CD14-positive monocyte (primary cell): ENCODE measurements around the gene ARMC7. TPM values are rescaled to one million over a fixed set of nuclear protein-coding genes. Genes with fewer than 3 reads are reported as not detected.
A peak's percentile ranks its signal among the peaks of the same experiment; 100 is the strongest.

Source experiments
- DNase-seq, 3 donors: peaks; one replicate each; pipeline ENCODE4 v3.0.0-alpha.2; 2011 to 2022
- H2AFZ ChIP-seq: 2 replicates; pipeline ENCODE4 v1.6.0; 2012; ENCODE audit warnings: mild to moderate bottlenecking, low read depth, low read length, inconsistent platforms; ENCODE audit not compliant: insufficient read depth, poor library complexity, severe bottlenecking
- H3K27ac ChIP-seq, 2 donors: 1 replicate in 1 of 2; 2 replicates in 1 of 2; pipeline ENCODE4 v1.5.1; 2012 to 2013; ENCODE audit warnings: low read length in 2 of 2, control low read depth in 1 of 2, inconsistent platforms in 1 of 2, low read depth in 1 of 2, mild to moderate bottlenecking in 1 of 2
- H3K27me3 ChIP-seq, 2 donors: one replicate each; pipeline versions ENCODE4 v1.6.0 to v1.6.1; 2011 to 2013; ENCODE audit warnings: low read length in 2 of 2; ENCODE audit not compliant: control insufficient read depth in 2 of 2, insufficient read depth in 2 of 2
- H3K36me3 ChIP-seq, 2 donors: replicated peaks in 1 of 2; 1 replicate in 1 of 2; 2 replicates in 1 of 2; pipeline versions ENCODE4 v1.5.1 to v1.6.1; 2012 to 2013; ENCODE audit warnings: low read length in 2 of 2, control low read depth in 1 of 2, inconsistent platforms in 1 of 2, mild to moderate bottlenecking in 1 of 2; ENCODE audit not compliant: insufficient read depth in 2 of 2, control insufficient read depth in 1 of 2
- H3K4me1 ChIP-seq, 2 donors: 1 replicate in 1 of 2; 2 replicates in 1 of 2; pipeline versions ENCODE4 v1.5.1 to v1.6.1; 2012 to 2013; ENCODE audit warnings: low read length in 2 of 2, control low read depth in 1 of 2, inconsistent platforms in 1 of 2, mild to moderate bottlenecking in 1 of 2, moderate library complexity in 1 of 2; ENCODE audit not compliant: insufficient read depth in 2 of 2, control insufficient read depth in 1 of 2
- H3K4me2 ChIP-seq: replicated peaks from 2 replicates; pipeline ENCODE3; 2012; ENCODE audit warnings: low read length, moderate library complexity, mild to moderate bottlenecking; ENCODE audit not compliant: poor library complexity, severe bottlenecking; ENCODE audit errors: extremely low read depth
- H3K4me3 ChIP-seq, 3 experiments: fragments of 200-600 bp in 1 of 3; sonication (generic) in 1 of 3; replicated peaks in 1 of 3; 1 replicate in 2 of 3; 2 replicates in 1 of 3; pipeline ENCODE4 v1.5.1; 2011 to 2013; ENCODE audit warnings: low read length in 3 of 3, mild to moderate bottlenecking in 3 of 3, control low read depth in 2 of 3, low read depth in 2 of 3, inconsistent platforms in 1 of 3, moderate library complexity in 1 of 3
- H3K79me2 ChIP-seq: 2 replicates; pipeline ENCODE4 v1.6.0; 2012; ENCODE audit warnings: mild to moderate bottlenecking, control low read depth, inconsistent platforms, low read length, moderate library complexity; ENCODE audit not compliant: insufficient read depth
- H3K9ac ChIP-seq: 2 replicates; pipeline ENCODE4 v1.6.0; 2017; ENCODE audit warnings: low read length, mild to moderate bottlenecking; ENCODE audit not compliant: insufficient read depth, poor library complexity, severe bottlenecking
- H3K9me3 ChIP-seq, 2 donors: replicated peaks in 1 of 2; 1 replicate in 1 of 2; 2 replicates in 1 of 2; pipeline versions ENCODE4 v1.5.1 to v1.6.1; 2012 to 2013; ENCODE audit warnings: low read length in 2 of 2, control low read depth in 1 of 2; ENCODE audit not compliant: control insufficient read depth in 1 of 2, insufficient read depth in 1 of 2
- H4K20me1 ChIP-seq: 2 replicates; pipeline ENCODE4 v1.6.0; 2012; ENCODE audit warnings: mild to moderate bottlenecking, low read length, control low read depth, moderate library complexity; ENCODE audit not compliant: insufficient read depth
- H3K27ac Mint-ChIP-seq, 7 donors: one replicate each; pipeline ENCODE4 v1.8.0; 2020; ENCODE audit warnings: mild to moderate bottlenecking in 7 of 7, mixed read lengths in 7 of 7, moderate library complexity in 6 of 7, inconsistent platforms in 2 of 7
- H3K27me3 Mint-ChIP-seq, 3 donors: one replicate each; pipeline ENCODE4 v1.8.0; 2021 to 2022; ENCODE audit warnings: low read depth in 3 of 3, mild to moderate bottlenecking in 3 of 3, mixed read lengths in 3 of 3, moderate library complexity in 3 of 3, inconsistent platforms in 1 of 3
- H3K36me3 Mint-ChIP-seq, 2 donors: one replicate each; pipeline ENCODE4 v1.8.0; 2020; ENCODE audit warnings: mixed read lengths in 2 of 2, inconsistent platforms in 1 of 2, mild to moderate bottlenecking in 1 of 2
- H3K4me1 Mint-ChIP-seq: one replicate; pipeline ENCODE4 v1.8.0; 2020; ENCODE audit warnings: mild to moderate bottlenecking, mixed read lengths
- H3K4me3 Mint-ChIP-seq, 2 donors: one replicate each; pipeline ENCODE4 v1.8.0; 2020; ENCODE audit warnings: mild to moderate bottlenecking in 2 of 2, mixed read lengths in 2 of 2, moderate library complexity in 1 of 2
- H3K9me3 Mint-ChIP-seq, 7 donors: one replicate each; pipeline ENCODE4 v1.8.0; 2020 to 2022; ENCODE audit warnings: mixed read lengths in 7 of 7, mild to moderate bottlenecking in 6 of 7, moderate library complexity in 6 of 7, inconsistent platforms in 2 of 7
- WGBS: methylation state at CpG from one replicate; pipeline ENCODE4 v1.1.5; 2013; ENCODE audit warnings: missing lambda C conversion rate; ENCODE audit not compliant: insufficient coverage; 5-methylcytosine and 5-hydroxymethylcytosine counted together
- intact Hi-C, 2 donors: fragments of 100-400 bp; cut with micrococcal nuclease; formaldehyde crosslinking; loops; one replicate each; pipeline versions ENCODE4 v1.15.0 to v1.15.1; 2023
- polyA plus RNA-seq, 3 donors: library from polyadenylated mRNA; depleted of rRNA in 1 of 3; unstranded in 2 of 3; stranded (reverse) in 1 of 3; fragments of 300-500 nt in 2 of 3; fragments of >200 nt in 1 of 3; fragmentation: Illumina TruSeq in 2 of 3; gene quantifications; 1 replicate in 2 of 3; 2 replicates in 1 of 3; pipeline ENCODE4 v1.2.3, GENCODE V29; 2012 to 2021
- TF ChIP-seq, protein P1 (sequence below): fragments of 200-600 bp; IDR thresholded peaks from one replicate; pipeline ENCODE4 v1.8.0; 2022; ENCODE audit warnings: antibody characterized with exemption, mild to moderate bottlenecking

Gene ARMC7
- polyA plus RNA-seq, 3 donors = 1.3 to 11.8 (median 2.1) TPM

DNA sequence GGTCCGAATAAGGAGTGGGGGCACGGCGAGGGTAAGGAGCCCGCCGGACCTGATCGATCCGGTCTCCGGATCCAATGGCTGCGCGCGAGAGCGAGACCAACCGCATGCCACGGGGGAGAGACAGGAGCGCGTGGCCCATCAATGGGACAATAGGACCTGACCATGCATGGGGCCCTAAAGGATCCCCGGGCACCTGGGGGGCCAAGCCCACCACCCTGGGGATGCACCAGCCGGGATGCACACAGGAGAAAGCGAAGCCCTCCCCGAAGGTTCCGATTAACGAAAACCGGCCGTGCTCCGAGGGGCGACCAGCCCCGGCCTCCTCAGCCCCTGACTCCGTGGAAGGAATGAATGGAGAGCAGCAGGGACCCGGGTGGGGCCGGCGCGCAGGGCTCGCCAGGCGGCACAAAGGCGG is 44.0 kb downstream of the ARMC7 start:
- Mint-ChIP-seq H3K27ac (peak overlapping the region; percentile 60 to 90 (median 77)), H3K4me1 (peaks cover 25% of the 10 kb centered on the region), H3K9me3 (peaks cover 0 to 2% (median 0%) of the 10 kb centered on the region in 7 donors), H3K36me3 (peaks cover 0 to 5% of the 10 kb centered on the region in 2 donors), H3K27me3 (peaks cover 0 to 2% (median 0%) of the 10 kb centered on the region in 3 donors), H3K4me3 (peak overlapping the region; percentile 94 to 95)
- H2AFZ ChIP-seq = peak overlapping the region; percentile 83
- no peaks in the 10 kb centered on the region for H3K36me3 ChIP-seq
- no peaks in the 10 kb centered on the region for H3K9me3 ChIP-seq
- intact Hi-C loops = loop anchor here (2.0 to 5.0 kb wide), 2 partner anchors 29 to 41 kb away; partner anchors contain the start of gene SUMO2 (in 1 of the 2)
- H3K27ac ChIP-seq = peak overlapping the region in 1 of 2 donors; percentile 72
- peak overlapping the region; percentile 73 for H3K9ac ChIP-seq
- peaks cover 17 to 27% of the 10 kb centered on the region in 2 donors for H3K4me1 ChIP-seq
- peak overlapping the region; percentile 61 to 97 (median 69) for H3K4me3 ChIP-seq
- peaks cover 56% of the 10 kb centered on the region for H3K79me2 ChIP-seq
- TF ChIP-seq, protein P1, sequence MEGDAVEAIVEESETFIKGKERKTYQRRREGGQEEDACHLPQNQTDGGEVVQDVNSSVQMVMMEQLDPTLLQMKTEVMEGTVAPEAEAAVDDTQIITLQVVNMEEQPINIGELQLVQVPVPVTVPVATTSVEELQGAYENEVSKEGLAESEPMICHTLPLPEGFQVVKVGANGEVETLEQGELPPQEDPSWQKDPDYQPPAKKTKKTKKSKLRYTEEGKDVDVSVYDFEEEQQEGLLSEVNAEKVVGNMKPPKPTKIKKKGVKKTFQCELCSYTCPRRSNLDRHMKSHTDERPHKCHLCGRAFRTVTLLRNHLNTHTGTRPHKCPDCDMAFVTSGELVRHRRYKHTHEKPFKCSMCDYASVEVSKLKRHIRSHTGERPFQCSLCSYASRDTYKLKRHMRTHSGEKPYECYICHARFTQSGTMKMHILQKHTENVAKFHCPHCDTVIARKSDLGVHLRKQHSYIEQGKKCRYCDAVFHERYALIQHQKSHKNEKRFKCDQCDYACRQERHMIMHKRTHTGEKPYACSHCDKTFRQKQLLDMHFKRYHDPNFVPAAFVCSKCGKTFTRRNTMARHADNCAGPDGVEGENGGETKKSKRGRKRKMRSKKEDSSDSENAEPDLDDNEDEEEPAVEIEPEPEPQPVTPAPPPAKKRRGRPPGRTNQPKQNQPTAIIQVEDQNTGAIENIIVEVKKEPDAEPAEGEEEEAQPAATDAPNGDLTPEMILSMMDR = no peak
- H3K27me3 ChIP-seq = no peaks in the 10 kb centered on the region
- WGBS = 0% methylated on average over 35 of the region's 35 CpGs
- H4K20me1 ChIP-seq = peaks cover 19% of the 10 kb centered on the region
- H3K4me2 ChIP-seq = peak overlapping the region; percentile 100
- DNase-seq = peak in 1 of 3 donors; percentile 8

- Mint-ChIP-seq H3K36me3 (peaks cover 0 to 6% of the 10 kb centered on the region in 2 donors), H3K9me3 (peaks cover 0 to 2% (median 0%) of the 10 kb centered on the region in 7 donors), H3K4me3 (peak within 1 kb of the TSS; percentile 94 to 95), H3K27me3 (peaks cover 0 to 2% (median 0%) of the 10 kb centered on the region in 3 donors), H3K27ac (peak within 1 kb of the TSS; percentile 75 to 90 (median 78)), H3K4me1 (peaks cover 23% of the 10 kb centered on the region)
- H4K20me1 ChIP-seq = peaks cover 19% of the 10 kb centered on the region
- H3K4me2 ChIP-seq = peak within 1 kb of the TSS; percentile 100
- WGBS = 3% methylated on average over 52 of the region's 67 CpGs
- DNase-seq = peak; percentile 97 to 99 (median 97)
- H3K9ac ChIP-seq = peak within 1 kb of the TSS; percentile 73
- H2AFZ ChIP-seq = peak within 1 kb of the TSS; percentile 83
- peak within 1 kb of the TSS; percentile 61 to 97 (median 69) for H3K4me3 ChIP-seq
- H3K27me3 ChIP-seq = no peaks in the 10 kb centered on the region
- H3K79me2 ChIP-seq = peaks cover 50% of the 10 kb centered on the region
- peaks cover 14 to 22% of the 10 kb centered on the region in 2 donors for H3K4me1 ChIP-seq
- H3K36me3 ChIP-seq = no peaks in the 10 kb centered on the region
- TF ChIP-seq, protein P1 = no peak
- H3K9me3 ChIP-seq = no peaks in the 10 kb centered on the region
- intact Hi-C loops = loop anchor here (2.0 to 5.0 kb wide), 2 partner anchors 28 to 42 kb away; partner anchors contain the start of gene SUMO2 (in 1 of the 2)
- peak within 1 kb of the TSS in 1 of 2 donors; percentile 72 for H3K27ac ChIP-seq
Measured at GRCh38 chr17:75154195-75155106, 44.7 kb downstream of the ARMC7 start, which contains the start of gene JPT1. TSS of gene JPT1 (minus strand) at chr17:75154512. CDS start at chr17:75154397, 115 bp downstream.
